ENCODE results near the gene HERC6.
"Not testable (repeated sequence)": the region's sequence is repeated elsewhere in the genome, so short reads cannot be mapped to it uniquely, and the experiment has no call there.

Gene HERC6

GRCh38 chr4:88390128-88390527 lies 11.5 kb downstream of the HERC6 start:
- DNase-seq (ENCODE audit: low read depth), result no peak

GRCh38 chr4:88391703-88392102 lies 13.1 kb downstream of the HERC6 start:
- no peak for DNase-seq (ENCODE audit: low read depth)

GRCh38 chr4:88396681-88397080 lies 18.0 kb downstream of the HERC6 start:
- no peak for DNase-seq (ENCODE audit: low read depth)

- no peak for DNase-seq (ENCODE audit: low read depth)
Measured at GRCh38 chr4:88398381-88398780, 19.7 kb downstream of the HERC6 start.

GRCh38 chr4:88409206-88409605 lies 30.6 kb downstream of the HERC6 start:
- DNase-seq (ENCODE audit: low read depth), result no peak

- no peak for DNase-seq (ENCODE audit: low read depth)
Measured at GRCh38 chr4:88409789-88410188, 31.1 kb downstream of the HERC6 start.

- no peak for DNase-seq (ENCODE audit: low read depth)
Measured at GRCh38 chr4:88411491-88412096, 32.9 kb downstream of the HERC6 start.

- no peak for DNase-seq (ENCODE audit: low read depth)
Measured at GRCh38 chr4:88413801-88414200, 35.1 kb downstream of the HERC6 start.

GRCh38 chr4:88414755-88415154 lies 36.1 kb downstream of the HERC6 start:
- DNase-seq (ENCODE audit: low read depth), result no peak

- no peak for DNase-seq (ENCODE audit: low read depth)
Measured at GRCh38 chr4:88415982-88416381, 37.3 kb downstream of the HERC6 start.

GRCh38 chr4:88418411-88418810 lies 39.8 kb downstream of the HERC6 start:
- DNase-seq (ENCODE audit: low read depth), result no peak

- DNase-seq (ENCODE audit: low read depth), result no peak
Measured at GRCh38 chr4:88419874-88420273, 41.2 kb downstream of the HERC6 start.

GRCh38 chr4:88420844-88421243 lies 42.2 kb downstream of the HERC6 start:
- DNase-seq (ENCODE audit: low read depth), result no peak

- DNase-seq (ENCODE audit: low read depth), result no peak
Measured at GRCh38 chr4:88422403-88422802, 43.8 kb downstream of the HERC6 start.

- no peak for DNase-seq (ENCODE audit: low read depth)
Measured at GRCh38 chr4:88429401-88429800, 50.7 kb downstream of the HERC6 start.

GRCh38 chr4:88435987-88436693 lies 57.5 kb downstream of the HERC6 start:
- no peak for DNase-seq (ENCODE audit: low read depth)

GRCh38 chr4:88437873-88438272 lies 59.2 kb downstream of the HERC6 start:
- DNase-seq (ENCODE audit: low read depth), result not testable (repeated sequence)

- DNase-seq (ENCODE audit: low read depth), result no peak
Measured at GRCh38 chr4:88439161-88439760, 60.6 kb downstream of the HERC6 start.

- no peak for DNase-seq (ENCODE audit: low read depth)
Measured at GRCh38 chr4:88440146-88440545, 61.5 kb downstream of the HERC6 start.

- DNase-seq (ENCODE audit: low read depth), result no peak
Measured at GRCh38 chr4:88441696-88442095, 63.0 kb downstream of the HERC6 start.

GRCh38 chr4:88442689-88443191 lies 64.1 kb downstream of the HERC6 start:
- DNase-seq (ENCODE audit: low read depth), result no peak

GRCh38 chr4:88443486-88443885 lies 64.8 kb downstream of the HERC6 start:
- DNase-seq (ENCODE audit: low read depth), result no peak

- DNase-seq (ENCODE audit: low read depth), result no peak
Measured at GRCh38 chr4:88445252-88445651, 66.6 kb downstream of the HERC6 start.
